HEK293 (cell line): Measurements from ENCODE around the gene PEF1.
"Not testable (repeated sequence)": the region's sequence is repeated elsewhere in the genome, so short reads cannot be mapped to it uniquely, and the experiment has no call there.

Experiments used
- CTCF ChIA-PET: fragments of 350-600 bp; formaldehyde crosslinking; extraction: SDS; loops from one replicate; lab custom pipeline; 2021; ENCODE audit warnings: antibody characterized with exemption; lab: Yijun Ruan, JAX
- POLR2A ChIA-PET: fragments of 300-600 bp; formaldehyde crosslinking; extraction: SDS; loops from one replicate; lab custom pipeline; 2020; ENCODE audit warnings: antibody characterized with exemption, inconsistent platforms; lab: Yijun Ruan, JAX
- H3K27ac ChIP-seq: fragments of 200-500 bp; sonication (Bioruptor generic); 2 replicates; pipeline ENCODE4 v1.5.1; 2014; ENCODE audit warnings: low read depth, low read length, control low read depth, inconsistent platforms; ENCODE audit errors: extremely low read depth
- H3K36me3 ChIP-seq, 2 experiments: fragments of 200-500 bp in 1 of 2; sonication (Bioruptor generic) in 1 of 2; 1 replicate in 1 of 2; 2 replicates in 1 of 2; pipeline ENCODE4 v1.5.1; 2014 to 2017; ENCODE audit warnings: inconsistent platforms in 2 of 2, low read length in 2 of 2; ENCODE audit not compliant: control insufficient read depth in 2 of 2, insufficient read depth in 1 of 2
- H3K4me1 ChIP-seq: fragments of 200-500 bp; sonication (Bioruptor generic); 2 replicates; pipeline ENCODE4 v1.5.1; 2014; ENCODE audit warnings: mild to moderate bottlenecking, low read length, inconsistent platforms; ENCODE audit not compliant: control insufficient read depth, insufficient read depth
- H3K4me3 ChIP-seq: 2 replicates; pipeline ENCODE4 v1.5.1; 2011; ENCODE audit warnings: low read depth, mild to moderate bottlenecking, control low read depth, low read length, moderate library complexity
- H3K9me3 ChIP-seq: fragments of 200-500 bp; sonication (Bioruptor generic); 2 replicates; pipeline ENCODE4 v1.5.1; 2014; ENCODE audit warnings: low read depth, low read length, inconsistent platforms; ENCODE audit not compliant: control insufficient read depth, insufficient read depth
- CTCF ChIP-seq: fragments of 450-650 bp; formaldehyde crosslinking; IDR thresholded peaks from 2 replicates; pipeline ENCODE4 v1.5.1; 2016; ENCODE audit warnings: missing biosample characterization, missing genetic modification characterization
- GLI2 ChIP-seq: fragments of 450-650 bp; formaldehyde crosslinking; IDR thresholded peaks from 2 replicates; pipeline ENCODE4; 2017; ENCODE audit warnings: missing biosample characterization, missing genetic modification characterization, low read depth, borderline replicate concordance
- SP2 ChIP-seq: fragments of 450-650 bp; formaldehyde crosslinking; IDR thresholded peaks from 2 replicates; pipeline ENCODE4 v1.5.1; 2016; ENCODE audit warnings: missing biosample characterization, missing genetic modification characterization
- ZNF10 ChIP-seq: fragments of 450-650 bp; formaldehyde crosslinking; IDR thresholded peaks from 2 replicates; pipeline ENCODE4 v1.5.1; 2017; ENCODE audit warnings: missing biosample characterization, missing genetic modification characterization
- ZNF121 ChIP-seq: fragments of 450-650 bp; formaldehyde crosslinking; IDR thresholded peaks from 2 replicates; pipeline ENCODE4 v1.5.1; 2016; ENCODE audit warnings: missing biosample characterization, missing genetic modification characterization
- ZNF341 ChIP-seq: fragments of 450-650 bp; formaldehyde crosslinking; IDR thresholded peaks from 2 replicates; pipeline ENCODE4; 2016; ENCODE audit warnings: low read depth, missing biosample characterization, missing genetic modification characterization
- ZNF398 ChIP-seq: fragments of 450-650 bp; formaldehyde crosslinking; IDR thresholded peaks from 2 replicates; pipeline ENCODE4 v1.5.1; 2017; ENCODE audit warnings: missing biosample characterization, missing genetic modification characterization
- ZNF426 ChIP-seq: fragments of 450-650 bp; formaldehyde crosslinking; IDR thresholded peaks from 2 replicates; pipeline ENCODE4 v1.5.1; 2017; ENCODE audit warnings: missing biosample characterization, missing genetic modification characterization, mild to moderate bottlenecking, inconsistent platforms, moderate library complexity
- ZNF433 ChIP-seq: fragments of 450-650 bp; formaldehyde crosslinking; IDR thresholded peaks from 2 replicates; pipeline ENCODE4 v1.5.1; 2016; ENCODE audit warnings: missing biosample characterization, missing genetic modification characterization, low read depth
- ZNF518A ChIP-seq: fragments of 450-650 bp; formaldehyde crosslinking; conservative IDR thresholded peaks from 2 replicates; pipeline ENCODE4 v1.5.1; 2016; ENCODE audit warnings: low read depth, missing biosample characterization, missing genetic modification characterization
- ZNF558 ChIP-seq: fragments of 450-650 bp; formaldehyde crosslinking; IDR thresholded peaks from 2 replicates; pipeline ENCODE4 v1.5.1; 2016; ENCODE audit warnings: missing biosample characterization, missing genetic modification characterization
- ZNF561 ChIP-seq: fragments of 450-650 bp; IDR thresholded peaks from 2 replicates; pipeline ENCODE4 v1.5.1; 2018; ENCODE audit warnings: missing biosample characterization, missing genetic modification characterization, borderline replicate concordance
- ZNF639 ChIP-seq: fragments of 450-650 bp; formaldehyde crosslinking; IDR thresholded peaks from 2 replicates; pipeline ENCODE4 v1.5.1; 2016; ENCODE audit warnings: missing biosample characterization, missing genetic modification characterization
- ZNF664 ChIP-seq: fragments of 450-650 bp; formaldehyde crosslinking; IDR thresholded peaks from 2 replicates; pipeline ENCODE4 v1.5.1; 2016; ENCODE audit warnings: missing biosample characterization, missing genetic modification characterization
- ZNF747 ChIP-seq: fragments of 450-650 bp; formaldehyde crosslinking; IDR thresholded peaks from 2 replicates; pipeline ENCODE4 v1.5.1; 2016; ENCODE audit warnings: missing biosample characterization, missing genetic modification characterization
- ZNF768 ChIP-seq: fragments of 450-650 bp; formaldehyde crosslinking; IDR thresholded peaks from 2 replicates; pipeline ENCODE4 v1.5.1; 2018; ENCODE audit warnings: missing biosample characterization, mild to moderate bottlenecking, missing genetic modification characterization
- ZSCAN16 ChIP-seq: fragments of 450-650 bp; formaldehyde crosslinking; IDR thresholded peaks from 2 replicates; pipeline ENCODE4 v1.5.1; 2016; ENCODE audit warnings: missing biosample characterization, missing genetic modification characterization

The PEF1 gene

GRCh38 chr1:31587720-31588423, 56.8 kb downstream of the PEF1 start (continued):
- no peak for TF ChIP-seq ZNF518A
- TF ChIP-seq ZSCAN16: no peak
- no peak for TF ChIP-seq SP2 (tag by site-specific recombination)
- TF ChIP-seq ZNF341: no peak
- TF ChIP-seq ZNF639 (tag by site-specific recombination): no peak
- TF ChIP-seq ZNF398 (tag by site-specific recombination): no peak
- TF ChIP-seq ZNF561: no peak
- no peak for TF ChIP-seq ZNF10 (tag by site-specific recombination)
- no peak for TF ChIP-seq ZNF426 (tag by site-specific recombination)
- no peak for TF ChIP-seq ZNF558 (tag by site-specific recombination)
- peak; percentile 76 for TF ChIP-seq CTCF (tag by site-specific recombination)
- no peak for TF ChIP-seq GLI2 (tag by site-specific recombination)
- no peak for TF ChIP-seq ZNF768
- TF ChIP-seq ZNF664 (tag by site-specific recombination): no peak
- TF ChIP-seq ZNF433 (tag by site-specific recombination): no peak
- no peak for TF ChIP-seq ZNF747 (tag by site-specific recombination)

GRCh38 chr1:31587328-31587699, 57.4 kb downstream of the PEF1 start:
- POLR2A ChIA-PET: interaction anchor here (1.1 kb wide), 1 partner anchor 125 kb away, joined by 3 read pairs; no protein-coding TSS in a partner anchor

More at GRCh38 chr1:31587328-31587699, 57.4 kb downstream of the PEF1 start:
- CTCF ChIA-PET: interaction anchor here (0.6 to 1.4 kb wide), 6 partner anchors 12 to 172 kb away, joined by 3 to 5 read pairs (median 4); no protein-coding TSS in a partner anchor
- not testable (repeated sequence) for H3K9me3 ChIP-seq, H3K36me3 ChIP-seq, H3K27ac ChIP-seq, H3K4me3 ChIP-seq, H3K4me1 ChIP-seq
- TF ChIP-seq ZNF121 (tag by site-specific recombination): peak; percentile 92
